ENCODE measurements around the gene MACF1. TPM values are rescaled to one million over a fixed set of nuclear protein-coding genes. Genes with fewer than 3 reads are reported as not detected.

MACF1 gene
- total and polyA plus RNA-seq, 4 donors, result 23.3 to 216 (median 51.2) TPM

DNA sequence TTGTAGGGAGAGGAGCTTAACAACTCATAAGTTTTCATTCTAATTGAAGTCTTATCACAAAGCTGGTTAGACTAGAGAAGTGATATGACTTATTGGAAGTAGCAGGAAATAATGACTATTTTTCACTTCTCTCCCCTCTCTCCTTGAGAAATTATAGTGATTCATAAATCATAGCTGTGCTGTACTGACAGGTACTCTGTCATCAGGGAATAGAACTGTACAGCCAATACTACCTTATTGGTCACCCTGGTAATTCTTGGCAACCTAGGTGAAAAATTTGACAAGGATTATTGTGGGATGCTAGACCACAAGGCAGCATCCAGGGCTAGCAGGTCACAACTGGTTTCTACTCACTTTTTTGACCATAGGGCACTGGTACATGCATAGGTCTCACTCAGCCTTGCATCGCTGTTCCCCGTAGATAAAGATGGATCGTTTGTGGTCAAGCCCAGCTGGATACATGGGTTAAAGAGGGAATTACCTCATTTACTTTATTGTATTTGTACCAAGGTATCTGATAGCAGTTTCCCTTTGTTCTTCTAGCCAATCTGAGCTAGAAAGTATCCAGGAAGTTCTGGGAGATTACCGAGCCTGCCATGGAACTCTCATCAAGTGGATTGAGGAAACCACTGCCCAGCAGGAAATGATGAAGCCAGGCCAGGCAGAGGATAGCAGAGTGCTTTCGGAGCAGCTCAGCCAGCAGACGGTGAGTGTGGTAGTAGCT, 113.6 kb downstream of the MACF1 start:
- no peak overlapping the region for H3K4me3 ChIP-seq (ENCODE audit: low read depth in 1 of 3, low read length in 3 of 3)
- no peak overlapping the region for H3K9ac ChIP-seq (ENCODE audit: low read depth in 1 of 2, low read length in 2 of 2)
- H3K9me3 ChIP-seq (ENCODE audit: control insufficient read depth in 4 of 4, low read length in 3 of 4), result no peaks in the 10 kb centered on the region
- no peak for TF ChIP-seq CTCF (IDR thresholded peaks at IDR 0.05; ENCODE audit: low read depth, low read length, missing input control)
- peak in 1 of 2 donors; percentile 11 for TF ChIP-seq RAD21 (IDR thresholded peaks at IDR 0.05)
- H3K36me3 ChIP-seq (ENCODE audit: control insufficient read depth in 4 of 4, insufficient read depth in 3 of 4, low read depth in 1 of 4, low read length in 3 of 4), result peaks cover 16 to 85% (median 75%) of the 10 kb centered on the region in 4 donors
- no peak overlapping the region for H3K27ac ChIP-seq (ENCODE audit: low read depth in 1 of 2, low read length in 2 of 2)
- no peak for DNase-seq (ENCODE audit: low spot score)
- no peaks in the 10 kb centered on the region for H3K4me1 ChIP-seq (ENCODE audit: control insufficient read depth in 4 of 4, insufficient read depth in 4 of 4, low read length in 3 of 4)
- H3K27me3 ChIP-seq (ENCODE audit: control insufficient read depth in 4 of 4, insufficient read depth in 4 of 4, low read length in 3 of 4), result no peaks in the 10 kb centered on the region
- 75% methylated on average over 6 of the region's 6 CpGs for WGBS

GRCh38 chr1:39321979-39322378, 117.5 kb downstream of the MACF1 start:
- no peak for DNase-seq (ENCODE audit: low spot score)
- no peak overlapping the region for H3K9ac ChIP-seq (ENCODE audit: low read depth in 1 of 2, low read length in 2 of 2)
- no peak overlapping the region for H3K27ac ChIP-seq (ENCODE audit: low read depth in 1 of 2, low read length in 2 of 2)
- H3K9me3 ChIP-seq (ENCODE audit: control insufficient read depth in 4 of 4, low read length in 3 of 4), result no peaks in the 10 kb centered on the region
- peaks cover 19 to 88% (median 80%) of the 10 kb centered on the region in 4 donors for H3K36me3 ChIP-seq (ENCODE audit: control insufficient read depth in 4 of 4, insufficient read depth in 3 of 4, low read depth in 1 of 4, low read length in 3 of 4)
- 93% methylated on average over 1 of the region's 1 CpG for WGBS
- H3K27me3 ChIP-seq (ENCODE audit: control insufficient read depth in 4 of 4, insufficient read depth in 4 of 4, low read length in 3 of 4), result no peaks in the 10 kb centered on the region
- TF ChIP-seq, protein P1, sequence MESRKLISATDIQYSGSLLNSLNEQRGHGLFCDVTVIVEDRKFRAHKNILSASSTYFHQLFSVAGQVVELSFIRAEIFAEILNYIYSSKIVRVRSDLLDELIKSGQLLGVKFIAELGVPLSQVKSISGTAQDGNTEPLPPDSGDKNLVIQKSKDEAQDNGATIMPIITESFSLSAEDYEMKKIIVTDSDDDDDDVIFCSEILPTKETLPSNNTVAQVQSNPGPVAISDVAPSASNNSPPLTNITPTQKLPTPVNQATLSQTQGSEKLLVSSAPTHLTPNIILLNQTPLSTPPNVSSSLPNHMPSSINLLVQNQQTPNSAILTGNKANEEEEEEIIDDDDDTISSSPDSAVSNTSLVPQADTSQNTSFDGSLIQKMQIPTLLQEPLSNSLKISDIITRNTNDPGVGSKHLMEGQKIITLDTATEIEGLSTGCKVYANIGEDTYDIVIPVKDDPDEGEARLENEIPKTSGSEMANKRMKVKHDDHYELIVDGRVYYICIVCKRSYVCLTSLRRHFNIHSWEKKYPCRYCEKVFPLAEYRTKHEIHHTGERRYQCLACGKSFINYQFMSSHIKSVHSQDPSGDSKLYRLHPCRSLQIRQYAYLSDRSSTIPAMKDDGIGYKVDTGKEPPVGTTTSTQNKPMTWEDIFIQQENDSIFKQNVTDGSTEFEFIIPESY (IDR thresholded peaks at IDR 0.05), result no peak
- TF ChIP-seq FOXA1 (IDR thresholded peaks at IDR 0.05), result no peak
- TF ChIP-seq RAD21 (IDR thresholded peaks at IDR 0.05), result no peak
- TF ChIP-seq NR2F2 (IDR thresholded peaks at IDR 0.05), result no peak
- no peaks in the 10 kb centered on the region for H3K4me1 ChIP-seq (ENCODE audit: control insufficient read depth in 4 of 4, insufficient read depth in 4 of 4, low read length in 3 of 4)
- H3K4me3 ChIP-seq (ENCODE audit: low read depth in 1 of 3, low read length in 3 of 3), result no peak overlapping the region

DNA sequence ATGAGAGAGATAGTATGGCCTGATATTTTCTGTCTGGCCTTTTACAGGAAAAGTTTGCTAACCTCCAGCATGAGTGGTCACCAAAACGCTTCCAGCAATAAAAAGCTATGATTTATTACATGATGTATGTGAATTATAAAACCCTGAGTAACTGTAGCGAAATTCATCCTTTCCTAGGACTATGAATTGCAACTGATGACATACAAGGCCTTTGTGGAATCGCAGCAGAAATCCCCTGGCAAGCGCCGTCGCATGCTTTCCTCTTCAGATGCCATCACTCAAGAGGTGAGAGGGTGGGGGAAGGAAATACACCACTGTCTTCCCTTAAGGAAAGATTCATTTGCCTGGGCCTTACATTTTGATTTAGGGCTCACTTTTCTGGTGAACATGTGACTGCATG, 117.9 kb downstream of the MACF1 start:
- Histone ChIP-seq H3K27ac (ENCODE audit: low read depth in 1 of 2, low read length in 2 of 2) (no peak overlapping the region), H3K36me3 (ENCODE audit: control insufficient read depth in 4 of 4, insufficient read depth in 3 of 4, low read depth in 1 of 4, low read length in 3 of 4) (peaks cover 19 to 88% (median 80%) of the 10 kb centered on the region in 4 donors), H3K4me1 (ENCODE audit: control insufficient read depth in 4 of 4, insufficient read depth in 4 of 4, low read length in 3 of 4) (no peaks in the 10 kb centered on the region), H3K27me3 (ENCODE audit: control insufficient read depth in 4 of 4, insufficient read depth in 4 of 4, low read length in 3 of 4) (no peaks in the 10 kb centered on the region), H3K4me3 (ENCODE audit: low read depth in 1 of 3, low read length in 3 of 3) (no peak overlapping the region), H3K9ac (ENCODE audit: low read depth in 1 of 2, low read length in 2 of 2) (no peak overlapping the region), H3K9me3 (ENCODE audit: control insufficient read depth in 4 of 4, low read length in 3 of 4) (no peaks in the 10 kb centered on the region)
- DNase-seq (ENCODE audit: low spot score), result no peak
- no peak for TF ChIP-seq REST (IDR thresholded peaks at IDR 0.05)
- TF ChIP-seq HNF4A (conservative IDR thresholded peaks at IDR 0.05), result no peak
- TF ChIP-seq YY1 (IDR thresholded peaks at IDR 0.05), result no peak
- TF ChIP-seq TAF1 (conservative IDR thresholded peaks at IDR 0.05), result no peak
- no peak for TF ChIP-seq EGR1 (IDR thresholded peaks at IDR 0.05; ENCODE audit: low read depth in 2 of 2)
- TF ChIP-seq, protein P2, sequence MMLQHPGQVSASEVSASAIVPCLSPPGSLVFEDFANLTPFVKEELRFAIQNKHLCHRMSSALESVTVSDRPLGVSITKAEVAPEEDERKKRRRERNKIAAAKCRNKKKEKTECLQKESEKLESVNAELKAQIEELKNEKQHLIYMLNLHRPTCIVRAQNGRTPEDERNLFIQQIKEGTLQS (IDR thresholded peaks at IDR 0.05), result no peak
- TF ChIP-seq JUND (IDR thresholded peaks at IDR 0.05), result no peak
- TF ChIP-seq RXRA (IDR thresholded peaks at IDR 0.05), result no peak
- no peak for TF ChIP-seq FOXA2 (IDR thresholded peaks at IDR 0.05)
- TF ChIP-seq GABPA (IDR thresholded peaks at IDR 0.05 in 1 of 2, conservative IDR thresholded peaks at IDR 0.05 in 1 of 2), result no peak
- no peak for TF ChIP-seq SP1 (IDR thresholded peaks at IDR 0.05)
- TF ChIP-seq RAD21 (IDR thresholded peaks at IDR 0.05), result no peak
- TF ChIP-seq, protein P1 (IDR thresholded peaks at IDR 0.05), result no peak
- TF ChIP-seq, protein P3, sequence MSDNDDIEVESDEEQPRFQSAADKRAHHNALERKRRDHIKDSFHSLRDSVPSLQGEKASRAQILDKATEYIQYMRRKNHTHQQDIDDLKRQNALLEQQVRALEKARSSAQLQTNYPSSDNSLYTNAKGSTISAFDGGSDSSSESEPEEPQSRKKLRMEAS (IDR thresholded peaks at IDR 0.05), result no peak
- no peak for TF ChIP-seq FOXA1 (IDR thresholded peaks at IDR 0.05)
- TF ChIP-seq HNF4G (IDR thresholded peaks at IDR 0.05), result no peak
- 96% methylated on average over 6 of the region's 6 CpGs for WGBS
